Activated B cell treated with CpG ODN at 0.5 μM for 24 hours (primary cell): Measurements from ENCODE around the gene LIMK2. TPM values are rescaled to one million over a fixed set of nuclear protein-coding genes. Genes with fewer than 3 reads are reported as not detected.

Source experiments
- ATAC-seq: fragments of 200-7000 bp; cut with Tn5 transposase; one replicate; pipeline ENCODE4 v1.10.0; 2021; ENCODE audit warnings: low read depth, mild to moderate bottlenecking, moderate library complexity
- CTCF ChIA-PET: fragments of 350-600 bp; sonication (Branson Sonifier 250); formaldehyde crosslinking; loops from one replicate; lab custom pipeline; 2021; ENCODE audit warnings: antibody characterized with exemption; lab: Charles Lee
- POLR2A ChIA-PET: fragments of 350-600 bp; sonication (Branson Sonifier 250); formaldehyde crosslinking; loops from one replicate; lab custom pipeline; 2021; ENCODE audit warnings: antibody characterized with exemption; lab: Charles Lee
- DNase-seq: peaks from one replicate; pipeline ENCODE4 v3.0.0; 2022
- H3K27ac Mint-ChIP-seq: one replicate; pipeline ENCODE4 v1.8.0; 2020; ENCODE audit warnings: mixed read lengths
- H3K27me3 Mint-ChIP-seq: one replicate; pipeline ENCODE4 v1.8.0; 2021; ENCODE audit warnings: mixed read lengths
- H3K36me3 Mint-ChIP-seq: one replicate; pipeline ENCODE4 v1.8.0; 2021; ENCODE audit warnings: low read depth, mixed read lengths
- H3K4me1 Mint-ChIP-seq: one replicate; pipeline ENCODE4 v1.8.0; 2021; ENCODE audit warnings: mixed read lengths
- H3K4me3 Mint-ChIP-seq: one replicate; pipeline ENCODE4 v1.8.0; 2020; ENCODE audit warnings: mild to moderate bottlenecking, mixed read lengths
- H3K9me3 Mint-ChIP-seq: one replicate; pipeline ENCODE4 v1.8.0; 2020; ENCODE audit warnings: mixed read lengths
- CTCF ChIP-seq: fragments of 200-600 bp; IDR thresholded peaks from one replicate; pipeline ENCODE4 v1.8.0; 2022; ENCODE audit warnings: antibody characterized with exemption, mild to moderate bottlenecking
- intact Hi-C: fragments of 100-400 bp; cut with micrococcal nuclease; formaldehyde crosslinking; loops from one replicate; pipeline ENCODE4 v1.15.1; 2024
- total RNA-seq: library from RNA; stranded (reverse); gene quantifications from 2 replicates; pipeline ENCODE4 v1.2.3, GENCODE V29; 2022

Gene LIMK2
- total RNA-seq, 1 donor from 2014 or later: 17.7 TPM

- no peak overlapping the region for H3K4me3 Mint-ChIP-seq
- peak overlapping the region; percentile 13 for H3K27ac Mint-ChIP-seq
- no peak for DNase-seq
- POLR2A ChIA-PET: interaction anchor here (0.6 to 2.1 kb wide), 2 partner anchors 11 to 86 kb away, joined by 13 to 14 read pairs; no protein-coding TSS in a partner anchor
- no peaks in the 10 kb centered on the region for H3K9me3 Mint-ChIP-seq
- no peak for ATAC-seq
- no peak for TF ChIP-seq CTCF
- CTCF ChIA-PET: interaction anchor here (1.2 to 1.7 kb wide), 2 partner anchors 8 to 35 kb away, joined by 4 to 5 read pairs; no protein-coding TSS in a partner anchor
- no peaks in the 10 kb centered on the region for H3K27me3 Mint-ChIP-seq
- peaks cover 74% of the 10 kb centered on the region for H3K36me3 Mint-ChIP-seq
- intact Hi-C loops: no loop called here
- H3K4me1 Mint-ChIP-seq: no peaks in the 10 kb centered on the region
These were observed 66.7 kb downstream of the LIMK2 start for GRCh38 chr22:31278626-31279326.

GRCh38 chr22:31279327-31279669, 67.2 kb downstream of the LIMK2 start:
- no peak overlapping the region for H3K4me3 Mint-ChIP-seq
- no peak for TF ChIP-seq CTCF
- intact Hi-C loops: no loop called here
- no peaks in the 10 kb centered on the region for H3K4me1 Mint-ChIP-seq
- POLR2A ChIA-PET: interaction anchor here (2.1 kb wide), 1 partner anchor 11 kb away, joined by 13 read pairs; no protein-coding TSS in a partner anchor
- peak overlapping the region; percentile 13 for H3K27ac Mint-ChIP-seq
- DNase-seq (no peak), ATAC-seq (no peak)
- H3K9me3 Mint-ChIP-seq: no peaks in the 10 kb centered on the region
- peaks cover 77% of the 10 kb centered on the region for H3K36me3 Mint-ChIP-seq
- H3K27me3 Mint-ChIP-seq: no peaks in the 10 kb centered on the region
- CTCF ChIA-PET: interaction anchor here (1.7 kb wide), 1 partner anchor 9 kb away, joined by 4 read pairs; no protein-coding TSS in a partner anchor

- POLR2A ChIA-PET: interaction anchor here (2.1 kb wide), 1 partner anchor 10 kb away, joined by 13 read pairs; no protein-coding TSS in a partner anchor
- no peak for ATAC-seq
- no peaks in the 10 kb centered on the region for H3K9me3 Mint-ChIP-seq
These were observed 67.9 kb downstream of the LIMK2 start for GRCh38 chr22:31279821-31280505.

GRCh38 chr22:31281733-31282132, 69.6 kb downstream of the LIMK2 start:
- no peak for DNase-seq
- Mint-ChIP-seq H3K36me3 (peaks cover 82% of the 10 kb centered on the region), H3K4me3 (no peak overlapping the region)

More at GRCh38 chr22:31279821-31280505, 67.9 kb downstream of the LIMK2 start:
- TF ChIP-seq CTCF: no peak
- Mint-ChIP-seq H3K4me3 (no peak overlapping the region), H3K36me3 (peaks cover 79% of the 10 kb centered on the region), H3K27ac (peak overlapping the region; percentile 20), H3K27me3 (no peaks in the 10 kb centered on the region), H3K4me1 (peaks cover 7% of the 10 kb centered on the region)
- CTCF ChIA-PET: interaction anchor here (1.7 kb wide), 1 partner anchor 9 kb away, joined by 4 read pairs; no protein-coding TSS in a partner anchor
- no peak for DNase-seq
- intact Hi-C loops: no loop called here

More at GRCh38 chr22:31281733-31282132, 69.6 kb downstream of the LIMK2 start:
- Mint-ChIP-seq H3K27ac (no peak overlapping the region), H3K27me3 (no peaks in the 10 kb centered on the region), H3K4me1 (peaks cover 24% of the 10 kb centered on the region), H3K9me3 (no peaks in the 10 kb centered on the region)
- ATAC-seq: no peak
- ChIA-PET CTCF (interaction anchor here (1.0 to 1.6 kb wide), 2 partner anchors 19 to 32 kb away, joined by 3 to 4 read pairs; no protein-coding TSS in a partner anchor), POLR2A (no interaction called here)
- TF ChIP-seq CTCF: no peak
- intact Hi-C loops: no loop called here
